Smooth muscle cell (in vitro differentiated cells): Measurements from ENCODE around the gene BCAS3. TPM values are rescaled to one million over a fixed set of nuclear protein-coding genes. Genes with fewer than 3 reads are reported as not detected.

Source experiments
- DNase-seq: peaks from one replicate; lab custom pipeline; 2025; ENCODE audit not compliant: unreplicated experiment; lab: John Stamatoyannopoulos, UW
- H2AFZ ChIP-seq: fragments of 200-600 bp; sonication (generic); 2 replicates; pipeline ENCODE4 v1.6.0; 2016; ENCODE audit warnings: antibody characterized with exemption, low read depth, mild to moderate bottlenecking
- H3F3A ChIP-seq: fragments of 200-600 bp; sonication (generic); 2 replicates; pipeline ENCODE4 v1.6.0; 2017; ENCODE audit warnings: antibody characterized with exemption, low read depth
- H3K27ac ChIP-seq: fragments of 200-600 bp; sonication (generic); 2 replicates; pipeline ENCODE4 v1.5.1; 2016; ENCODE audit warnings: low read depth, mild to moderate bottlenecking
- H3K27me3 ChIP-seq: fragments of 200-600 bp; sonication (generic); 2 replicates; pipeline ENCODE4 v1.6.1; 2016; ENCODE audit warnings: low read depth, mild to moderate bottlenecking
- H3K36me3 ChIP-seq: fragments of 200-600 bp; sonication (generic); 2 replicates; pipeline ENCODE4 v1.5.1; 2016; ENCODE audit warnings: low read depth
- H3K4me1 ChIP-seq: fragments of 200-600 bp; sonication (generic); 2 replicates; pipeline ENCODE4 v1.5.1; 2016; ENCODE audit warnings: low read depth
- H3K4me2 ChIP-seq: fragments of 200-600 bp; sonication (generic); 2 replicates; pipeline ENCODE4 v1.6.0; 2016; ENCODE audit warnings: mild to moderate bottlenecking
- H3K4me3 ChIP-seq: fragments of 200-600 bp; sonication (generic); 2 replicates; pipeline ENCODE4 v1.5.1; 2016; ENCODE audit warnings: mild to moderate bottlenecking
- H3K79me2 ChIP-seq: fragments of 200-600 bp; sonication (generic); 2 replicates; pipeline ENCODE4 v1.6.0; 2016; ENCODE audit warnings: low read depth, mild to moderate bottlenecking
- H3K9ac ChIP-seq: fragments of 200-600 bp; sonication (generic); 2 replicates; pipeline ENCODE4 v1.6.0; 2016; ENCODE audit warnings: low read depth
- H3K9me3 ChIP-seq: fragments of 200-600 bp; sonication (generic); replicated peaks from 2 replicates; pipeline ENCODE4 v1.5.1; 2016; ENCODE audit warnings: low read depth
- H4K20me1 ChIP-seq: fragments of 200-600 bp; sonication (generic); 2 replicates; pipeline ENCODE4 v1.6.0; 2016; ENCODE audit warnings: low read depth
- WGBS: methylation state at CpG from one replicate; pipeline ENCODE4 v1.1.7; 2016; ENCODE audit warnings: low lambda C conversion rate; 5-methylcytosine and 5-hydroxymethylcytosine counted together
- polyA plus RNA-seq: library from polyadenylated mRNA; unstranded; fragments of >200 nt; fragmentation: Nextera tagmentation; extraction: Ambion mirVana; gene quantifications from 2 replicates; pipeline ENCODE4 v1.2.1, GENCODE V29; 2016
- total RNA-seq: library from RNA; depleted of rRNA; stranded (reverse); fragments of >200 nt; gene quantifications from 2 replicates; pipeline ENCODE4 v1.2.3, GENCODE V29; 2014
- TF ChIP-seq, protein P1 (sequence below): fragments of 200-600 bp; sonication (generic); IDR thresholded peaks from 2 replicates; pipeline ENCODE4 v1.5.1; 2017; ENCODE audit warnings: borderline replicate concordance, mild to moderate bottlenecking, antibody characterized with exemption; ENCODE audit not compliant: insufficient read depth, poor library complexity, severe bottlenecking

Gene BCAS3
- total and polyA plus RNA-seq, 2 experiments from 2014 or later = 17.2 to 54.5 TPM

DNA sequence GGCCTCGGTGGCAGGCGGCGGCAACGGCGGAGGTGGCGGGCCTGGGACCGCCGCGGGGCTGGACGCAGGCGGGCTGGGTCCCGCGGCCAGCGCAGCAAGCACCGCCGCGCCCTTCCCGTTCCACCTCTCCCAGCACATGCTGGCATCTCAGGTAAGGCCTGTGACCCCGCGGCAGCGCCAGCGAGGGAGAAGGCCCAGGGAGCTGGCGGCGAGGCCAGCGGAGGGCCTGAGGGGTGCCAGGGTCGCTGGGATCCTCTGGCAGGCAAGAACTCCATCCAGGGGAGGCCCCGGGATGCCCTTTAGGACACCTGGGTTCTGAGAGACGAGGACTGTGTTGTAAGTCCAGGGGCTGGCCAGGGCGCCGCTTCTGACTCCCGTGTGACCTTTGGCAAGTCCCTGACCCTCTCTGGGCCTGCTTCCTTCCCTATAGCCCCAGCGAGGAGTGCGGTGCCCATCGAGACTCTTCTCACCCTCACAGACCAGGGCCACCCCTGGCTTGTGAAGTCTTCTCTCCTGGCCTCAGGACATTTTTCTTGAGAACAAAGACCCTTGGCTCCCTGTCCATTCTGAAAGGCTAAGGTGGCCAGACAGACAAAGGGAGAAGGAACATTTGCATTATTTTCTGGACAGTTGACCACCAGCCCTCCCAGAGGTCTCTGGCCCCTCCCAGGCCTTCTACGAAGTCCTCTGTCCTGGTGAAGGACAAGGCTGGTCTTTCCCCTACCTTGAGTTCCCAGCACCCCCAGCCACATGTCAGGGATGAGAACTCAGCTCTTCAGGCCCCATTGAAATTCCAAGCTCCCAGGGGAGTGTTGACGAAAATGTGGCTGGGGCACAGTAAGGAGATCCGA is 728.3 kb downstream of the BCAS3 start:
- H3F3A ChIP-seq = peaks cover 18% of the 10 kb centered on the region
- H2AFZ ChIP-seq = no peak overlapping the region
- H3K4me1 ChIP-seq = peaks cover 31% of the 10 kb centered on the region
- H3K27me3 ChIP-seq = peaks cover 43% of the 10 kb centered on the region
- TF ChIP-seq, protein P1, sequence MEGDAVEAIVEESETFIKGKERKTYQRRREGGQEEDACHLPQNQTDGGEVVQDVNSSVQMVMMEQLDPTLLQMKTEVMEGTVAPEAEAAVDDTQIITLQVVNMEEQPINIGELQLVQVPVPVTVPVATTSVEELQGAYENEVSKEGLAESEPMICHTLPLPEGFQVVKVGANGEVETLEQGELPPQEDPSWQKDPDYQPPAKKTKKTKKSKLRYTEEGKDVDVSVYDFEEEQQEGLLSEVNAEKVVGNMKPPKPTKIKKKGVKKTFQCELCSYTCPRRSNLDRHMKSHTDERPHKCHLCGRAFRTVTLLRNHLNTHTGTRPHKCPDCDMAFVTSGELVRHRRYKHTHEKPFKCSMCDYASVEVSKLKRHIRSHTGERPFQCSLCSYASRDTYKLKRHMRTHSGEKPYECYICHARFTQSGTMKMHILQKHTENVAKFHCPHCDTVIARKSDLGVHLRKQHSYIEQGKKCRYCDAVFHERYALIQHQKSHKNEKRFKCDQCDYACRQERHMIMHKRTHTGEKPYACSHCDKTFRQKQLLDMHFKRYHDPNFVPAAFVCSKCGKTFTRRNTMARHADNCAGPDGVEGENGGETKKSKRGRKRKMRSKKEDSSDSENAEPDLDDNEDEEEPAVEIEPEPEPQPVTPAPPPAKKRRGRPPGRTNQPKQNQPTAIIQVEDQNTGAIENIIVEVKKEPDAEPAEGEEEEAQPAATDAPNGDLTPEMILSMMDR = no peak
- peaks cover 60% of the 10 kb centered on the region for H3K79me2 ChIP-seq
- WGBS = 71% methylated on average over 33 of the region's 37 CpGs
- peak overlapping the region; percentile 77 for H3K4me3 ChIP-seq
- DNase-seq = no peak
- H3K9ac ChIP-seq = no peak overlapping the region
- H3K27ac ChIP-seq = no peak overlapping the region
- no peaks in the 10 kb centered on the region for H3K36me3 ChIP-seq
- H4K20me1 ChIP-seq = peaks cover 77% of the 10 kb centered on the region
- peak overlapping the region; percentile 97 for H3K4me2 ChIP-seq
- no peaks in the 10 kb centered on the region for H3K9me3 ChIP-seq

DNA sequence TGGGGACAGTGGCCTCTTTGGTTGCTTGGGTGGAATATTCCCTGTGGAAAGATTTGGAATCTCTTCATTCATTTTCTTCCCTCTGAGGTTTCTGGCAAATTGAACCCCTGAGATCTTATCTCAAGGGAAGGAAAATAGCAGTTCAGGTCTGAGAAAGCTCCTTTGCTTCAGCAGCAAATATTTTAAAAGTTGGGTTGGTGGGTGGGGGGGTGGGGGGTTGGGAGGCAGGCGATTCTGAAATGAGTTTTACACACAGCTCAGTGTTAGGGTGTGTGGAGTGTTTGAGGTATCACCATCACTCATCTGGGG is 728.8 kb downstream of the BCAS3 start:
- peaks cover 72% of the 10 kb centered on the region for H4K20me1 ChIP-seq
- DNase-seq = no peak
- H3K27me3 ChIP-seq = peaks cover 43% of the 10 kb centered on the region
- no peaks in the 10 kb centered on the region for H3K36me3 ChIP-seq
- H3F3A ChIP-seq = peaks cover 18% of the 10 kb centered on the region
- TF ChIP-seq, protein P1 = no peak
- H2AFZ ChIP-seq = no peak overlapping the region
- H3K9me3 ChIP-seq = no peaks in the 10 kb centered on the region
- H3K27ac ChIP-seq = no peak overlapping the region
- H3K9ac ChIP-seq = no peak overlapping the region
- peaks cover 54% of the 10 kb centered on the region for H3K79me2 ChIP-seq
- peak overlapping the region; percentile 97 for H3K4me2 ChIP-seq
- peaks cover 30% of the 10 kb centered on the region for H3K4me1 ChIP-seq
- H3K4me3 ChIP-seq = no peak overlapping the region
- 57% methylated on average over 1 of the region's 1 CpG for WGBS

DNA sequence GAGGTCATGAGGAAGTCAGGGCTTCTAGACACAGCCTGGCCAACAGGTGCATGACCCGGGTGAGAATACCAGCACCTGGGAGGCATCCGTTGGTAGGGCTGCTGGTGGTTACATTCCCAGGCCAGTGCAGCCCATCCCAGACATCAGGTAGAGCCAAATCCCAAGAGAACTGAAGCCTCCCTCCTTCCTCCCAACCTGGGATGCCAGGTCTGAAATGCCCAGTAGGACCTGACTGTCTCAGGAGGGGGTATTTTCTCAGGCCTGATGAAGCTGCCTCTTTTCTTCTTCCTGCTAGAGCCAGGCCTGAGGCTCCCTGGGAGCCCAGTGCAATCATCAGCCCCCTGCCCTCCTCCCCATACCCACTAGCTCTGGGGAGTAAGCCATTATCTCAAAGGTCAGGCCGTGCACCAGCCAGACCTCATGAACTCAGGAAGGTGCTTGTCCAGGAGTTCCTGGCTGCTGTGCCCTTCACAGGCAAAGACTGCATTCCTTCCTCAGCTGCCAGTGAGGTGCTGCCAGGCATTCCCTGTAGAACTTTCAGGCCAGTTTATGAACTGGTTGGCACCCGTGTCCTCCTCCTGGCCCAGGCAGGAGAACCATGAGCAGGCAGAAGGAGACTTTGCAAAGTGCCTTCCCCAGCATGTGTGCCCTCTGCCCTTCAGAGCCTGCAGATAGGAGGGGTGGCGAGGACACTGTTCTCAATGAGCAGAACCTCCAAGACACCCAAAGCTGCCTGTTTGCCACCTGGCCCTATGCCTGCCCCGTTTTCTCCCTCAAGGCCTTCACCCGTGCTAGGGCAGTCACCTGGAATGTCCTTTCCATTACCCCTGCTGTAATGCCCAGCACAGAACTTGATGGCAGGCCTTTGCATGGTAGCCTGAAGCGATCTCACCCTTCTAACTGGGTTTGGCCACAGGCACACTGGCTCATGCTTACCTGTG is 729.6 kb downstream of the BCAS3 start:
- H2AFZ ChIP-seq = no peak overlapping the region
- DNase-seq = no peak
- H3K79me2 ChIP-seq = peaks cover 46% of the 10 kb centered on the region
- no peak overlapping the region for H3K27ac ChIP-seq
- H3K27me3 ChIP-seq = peaks cover 36% of the 10 kb centered on the region
- no peak overlapping the region for H3K9ac ChIP-seq
- peak overlapping the region; percentile 10 for H3K4me2 ChIP-seq
- no peaks in the 10 kb centered on the region for H3K36me3 ChIP-seq
- H4K20me1 ChIP-seq = peaks cover 64% of the 10 kb centered on the region
- H3K4me1 ChIP-seq = peaks cover 33% of the 10 kb centered on the region
- H3K4me3 ChIP-seq = no peak overlapping the region
- TF ChIP-seq, protein P1 = no peak
- H3K9me3 ChIP-seq = no peaks in the 10 kb centered on the region
- H3F3A ChIP-seq = peaks cover 18% of the 10 kb centered on the region
- WGBS = 68% methylated on average over 8 of the region's 8 CpGs
